ENCODE results near the gene CXCL17.
"Not testable (repeated sequence)": the region's sequence is repeated elsewhere in the genome, so short reads cannot be mapped to it uniquely, and the experiment has no call there.

Gene CXCL17

DNA sequence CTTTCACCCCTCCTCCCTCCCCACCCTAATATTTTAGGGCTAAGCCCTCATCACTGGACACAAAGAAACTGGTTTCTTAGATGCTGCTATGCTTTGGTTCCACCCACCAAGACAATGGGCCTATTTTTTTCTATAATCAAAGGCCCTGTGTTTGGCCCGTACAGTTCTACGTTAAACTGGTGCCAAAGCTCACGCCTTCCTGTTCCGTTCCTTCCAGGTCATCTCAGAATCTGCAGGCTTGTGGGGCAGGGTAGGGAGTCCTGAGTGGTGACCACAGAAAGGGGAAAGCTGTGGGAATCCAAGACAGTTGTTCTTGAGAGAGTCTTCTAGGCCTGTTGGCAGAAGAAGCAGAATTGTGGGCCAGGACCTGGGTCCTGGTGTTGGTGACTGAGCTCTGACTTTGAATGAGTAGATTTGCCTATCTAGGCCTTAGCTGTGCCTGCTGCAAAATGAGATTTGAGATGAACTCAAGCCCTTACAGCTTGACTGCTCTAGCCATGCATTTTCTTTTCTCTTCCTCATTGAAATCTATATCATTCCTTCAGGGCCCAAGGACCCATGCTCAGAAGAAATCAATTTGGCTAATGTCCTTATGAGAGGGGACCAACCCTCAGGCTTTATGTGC lies 19.1 kb upstream of the CXCL17 start:
- Histone ChIP-seq H3K27me3 (ENCODE audit: control insufficient read depth, insufficient read depth, low read length) (no peaks in the 10 kb centered on the region), H3K4me1 (ENCODE audit: control insufficient read depth, insufficient read depth, low read length) (peaks cover 8% of the 10 kb centered on the region; the same call in 1 of the 2 replicates), H3K4me3 (ENCODE audit: low read depth, low read length) (no peak overlapping the region), H3K9me3 (ENCODE audit: control insufficient read depth, insufficient read depth, low read length) (no peaks in the 10 kb centered on the region), H3K36me3 (ENCODE audit: control insufficient read depth, insufficient read depth, low read length) (no peaks in the 10 kb centered on the region), H3K9ac (ENCODE audit: low read depth, low read length) (no peak overlapping the region), H3K27ac (ENCODE audit: low read depth, low read length) (no peak overlapping the region)

DNA sequence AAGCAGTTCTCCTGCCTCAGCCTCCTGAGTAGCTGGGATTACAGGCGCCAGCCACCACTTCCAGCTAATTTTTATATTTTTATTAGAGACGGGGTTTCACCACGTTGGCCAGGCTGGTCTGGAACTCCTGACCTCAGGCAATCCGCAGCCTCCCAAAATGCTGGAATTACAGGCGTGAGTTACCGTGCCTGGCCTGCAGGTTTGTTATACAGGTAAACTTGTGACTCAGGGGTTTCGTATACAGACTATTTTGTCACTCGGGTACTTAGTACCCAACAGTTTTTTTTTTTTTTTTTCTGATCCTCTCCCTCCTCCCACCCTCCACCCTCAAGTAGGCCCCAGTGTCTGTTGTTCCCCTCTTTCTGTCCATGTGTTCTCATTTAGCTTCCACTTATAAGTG lies 18.5 kb upstream of the CXCL17 start:
- H3K4me3 ChIP-seq (ENCODE audit: low read depth, low read length); H3K36me3 ChIP-seq (ENCODE audit: control insufficient read depth, insufficient read depth, low read length); H3K4me1 ChIP-seq (ENCODE audit: control insufficient read depth, insufficient read depth, low read length); H3K27me3 ChIP-seq (ENCODE audit: control insufficient read depth, insufficient read depth, low read length); H3K9me3 ChIP-seq (ENCODE audit: control insufficient read depth, insufficient read depth, low read length); H3K27ac ChIP-seq (ENCODE audit: low read depth, low read length); H3K9ac ChIP-seq (ENCODE audit: low read depth, low read length): not testable (repeated sequence)

DNA sequence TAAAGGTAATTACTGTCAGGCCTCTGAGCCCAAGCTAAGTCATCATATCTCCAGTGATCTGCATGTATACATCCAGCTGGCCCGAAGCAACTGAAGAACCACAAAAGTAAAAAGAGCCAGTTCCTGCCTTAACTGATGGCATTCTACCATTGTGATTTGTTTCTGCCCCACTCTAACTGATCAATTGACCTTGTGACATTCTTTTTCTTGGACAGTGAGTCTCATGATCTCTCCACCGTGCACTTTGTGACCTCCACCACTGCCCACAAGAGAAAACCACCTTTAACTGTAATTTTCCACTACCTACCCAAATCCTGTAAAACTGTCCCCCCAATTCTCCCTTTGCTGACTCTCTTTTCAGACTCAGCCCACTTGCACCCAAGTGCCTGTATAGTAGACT lies 17.2 kb upstream of the CXCL17 start:
- Histone ChIP-seq H3K27ac (ENCODE audit: low read depth, low read length) (no peak overlapping the region), H3K36me3 (ENCODE audit: control insufficient read depth, insufficient read depth, low read length) (no peaks in the 10 kb centered on the region), H3K27me3 (ENCODE audit: control insufficient read depth, insufficient read depth, low read length) (no peaks in the 10 kb centered on the region), H3K4me3 (ENCODE audit: low read depth, low read length) (no peak overlapping the region), H3K9ac (ENCODE audit: low read depth, low read length) (no peak overlapping the region), H3K9me3 (ENCODE audit: control insufficient read depth, insufficient read depth, low read length) (no peaks in the 10 kb centered on the region), H3K4me1 (ENCODE audit: control insufficient read depth, insufficient read depth, low read length) (peaks cover 18% of the 10 kb centered on the region; the same call in 1 of the 2 replicates)

DNA sequence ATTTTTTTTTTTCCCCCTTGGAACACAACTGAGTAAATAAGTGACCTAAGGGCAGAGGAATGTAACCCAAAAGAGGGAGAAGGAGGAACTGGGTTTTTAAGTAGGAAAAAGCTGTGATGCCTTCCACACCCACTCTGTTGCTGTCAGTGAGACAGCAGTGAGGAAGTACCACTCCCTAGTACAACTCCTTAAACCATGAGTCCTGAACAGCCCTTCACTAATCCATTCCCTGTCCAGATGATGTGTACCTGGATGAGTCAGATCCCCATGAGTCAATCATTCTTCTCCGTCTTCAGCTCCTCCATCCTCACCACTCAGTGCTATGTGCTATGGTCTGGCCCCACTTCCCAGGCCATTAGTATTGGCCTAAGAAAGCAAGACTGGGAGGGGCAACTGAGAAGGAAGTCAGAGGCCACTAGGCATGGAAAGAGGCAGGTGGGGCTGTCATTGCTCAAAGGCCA lies 12.9 kb upstream of the CXCL17 start:
- no peaks in the 10 kb centered on the region for H3K27me3 ChIP-seq (ENCODE audit: control insufficient read depth, insufficient read depth, low read length)
- no peaks in the 10 kb centered on the region for H3K36me3 ChIP-seq (ENCODE audit: control insufficient read depth, insufficient read depth, low read length)
- H3K4me3 ChIP-seq (ENCODE audit: low read depth, low read length), result no peak overlapping the region
- H3K4me1 ChIP-seq (ENCODE audit: control insufficient read depth, insufficient read depth, low read length), result peaks cover 31% of the 10 kb centered on the region
- no peak overlapping the region for H3K9ac ChIP-seq (ENCODE audit: low read depth, low read length)
- H3K9me3 ChIP-seq (ENCODE audit: control insufficient read depth, insufficient read depth, low read length), result no peaks in the 10 kb centered on the region
- H3K27ac ChIP-seq (ENCODE audit: low read depth, low read length), result no peak overlapping the region

DNA sequence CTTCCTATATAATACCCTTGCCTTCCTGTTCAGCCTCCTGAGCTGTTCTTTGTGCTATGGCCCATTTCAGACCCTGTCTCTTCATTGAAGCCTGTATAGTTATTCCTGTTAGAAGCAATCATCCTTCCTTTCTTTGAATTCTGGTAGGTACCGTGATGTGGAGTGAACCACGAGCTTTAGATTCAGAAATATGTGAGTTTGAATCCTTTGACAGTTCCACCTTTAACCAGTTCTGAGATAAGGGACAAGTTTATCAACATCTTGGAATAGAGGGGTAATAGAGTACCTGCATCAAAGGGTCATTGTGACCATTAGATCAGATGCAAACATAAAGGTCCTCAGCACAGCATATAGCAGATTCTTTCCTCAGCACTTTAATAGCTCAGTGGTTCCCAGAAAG lies 12.3 kb upstream of the CXCL17 start:
- no peak overlapping the region for H3K9ac ChIP-seq (ENCODE audit: low read depth, low read length)
- H3K27ac ChIP-seq (ENCODE audit: low read depth, low read length), result no peak overlapping the region
- no peak overlapping the region for H3K4me3 ChIP-seq (ENCODE audit: low read depth, low read length)

DNA sequence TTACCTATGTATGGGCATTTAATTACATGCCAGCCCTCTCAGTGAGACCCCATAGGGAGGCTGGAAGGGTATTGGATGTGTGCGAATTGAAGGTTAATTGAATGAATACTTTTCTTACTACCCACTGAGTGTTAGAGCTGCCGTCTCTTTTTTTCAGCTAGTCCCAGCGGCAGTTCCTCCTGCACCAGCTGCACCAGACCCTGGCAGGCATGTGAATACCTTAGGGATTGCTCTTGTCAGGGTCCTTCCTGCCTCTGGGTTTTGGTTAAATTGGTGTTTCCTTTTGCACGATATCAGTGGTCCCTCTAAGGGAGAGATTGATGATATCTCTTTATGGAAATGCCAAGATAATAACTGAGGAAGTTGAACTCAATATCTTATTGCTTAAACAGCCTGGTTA lies 9.8 kb upstream of the CXCL17 start:
- H3K4me1 ChIP-seq (ENCODE audit: control insufficient read depth, insufficient read depth, low read length), result peaks cover 31% of the 10 kb centered on the region
- no peaks in the 10 kb centered on the region for H3K36me3 ChIP-seq (ENCODE audit: control insufficient read depth, insufficient read depth, low read length)
- H3K27me3 ChIP-seq (ENCODE audit: control insufficient read depth, insufficient read depth, low read length), result no peaks in the 10 kb centered on the region
- no peak overlapping the region for H3K27ac ChIP-seq (ENCODE audit: low read depth, low read length)
- no peak overlapping the region for H3K4me3 ChIP-seq (ENCODE audit: low read depth, low read length)
- no peak overlapping the region for H3K9ac ChIP-seq (ENCODE audit: low read depth, low read length)
- no peaks in the 10 kb centered on the region for H3K9me3 ChIP-seq (ENCODE audit: control insufficient read depth, insufficient read depth, low read length)

More for the DNA sequence above, 12.3 kb upstream of the CXCL17 start:
- H3K36me3 ChIP-seq (ENCODE audit: control insufficient read depth, insufficient read depth, low read length), result no peaks in the 10 kb centered on the region
- no peaks in the 10 kb centered on the region for H3K27me3 ChIP-seq (ENCODE audit: control insufficient read depth, insufficient read depth, low read length)
- H3K4me1 ChIP-seq (ENCODE audit: control insufficient read depth, insufficient read depth, low read length), result peaks cover 29% of the 10 kb centered on the region
- H3K9me3 ChIP-seq (ENCODE audit: control insufficient read depth, insufficient read depth, low read length), result no peaks in the 10 kb centered on the region

DNA sequence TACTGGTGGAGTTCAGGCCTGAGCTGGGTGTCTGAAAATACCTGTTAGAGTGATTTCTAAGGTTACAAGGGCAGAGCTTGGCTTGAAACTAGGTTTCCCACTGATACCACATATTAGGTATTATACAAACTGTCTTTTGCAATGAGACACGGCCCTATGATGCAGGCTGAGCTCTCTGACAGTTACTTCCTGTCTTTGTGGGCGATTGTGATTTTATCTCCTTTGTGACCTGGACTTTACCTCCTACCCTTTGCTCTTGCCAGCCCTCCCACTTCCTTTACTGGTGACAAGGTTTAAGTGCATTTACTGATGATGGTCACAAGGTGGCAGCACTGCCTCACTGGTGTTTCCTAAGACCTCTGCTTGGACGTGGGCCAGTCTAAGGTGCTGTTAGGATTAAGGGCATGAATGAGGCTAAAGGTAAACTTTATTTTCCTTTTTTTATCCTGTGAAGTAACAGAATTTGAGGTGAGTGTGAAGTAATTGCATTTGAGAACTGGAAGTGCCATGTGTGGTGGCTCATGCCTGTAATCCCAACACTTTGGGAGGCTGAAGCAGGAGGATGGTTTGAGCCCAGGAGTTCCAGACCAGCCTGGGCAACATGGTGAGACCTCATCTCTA lies 7.7 kb upstream of the CXCL17 start:
- no peak overlapping the region for H3K9ac ChIP-seq (ENCODE audit: low read depth, low read length)
- H3K4me1 ChIP-seq (ENCODE audit: control insufficient read depth, insufficient read depth, low read length), result peaks cover 21% of the 10 kb centered on the region
- H3K9me3 ChIP-seq (ENCODE audit: control insufficient read depth, insufficient read depth, low read length), result no peaks in the 10 kb centered on the region
- no peak overlapping the region for H3K27ac ChIP-seq (ENCODE audit: low read depth, low read length)
- H3K36me3 ChIP-seq (ENCODE audit: control insufficient read depth, insufficient read depth, low read length), result no peaks in the 10 kb centered on the region
- H3K4me3 ChIP-seq (ENCODE audit: low read depth, low read length), result no peak overlapping the region
- no peaks in the 10 kb centered on the region for H3K27me3 ChIP-seq (ENCODE audit: control insufficient read depth, insufficient read depth, low read length)

DNA sequence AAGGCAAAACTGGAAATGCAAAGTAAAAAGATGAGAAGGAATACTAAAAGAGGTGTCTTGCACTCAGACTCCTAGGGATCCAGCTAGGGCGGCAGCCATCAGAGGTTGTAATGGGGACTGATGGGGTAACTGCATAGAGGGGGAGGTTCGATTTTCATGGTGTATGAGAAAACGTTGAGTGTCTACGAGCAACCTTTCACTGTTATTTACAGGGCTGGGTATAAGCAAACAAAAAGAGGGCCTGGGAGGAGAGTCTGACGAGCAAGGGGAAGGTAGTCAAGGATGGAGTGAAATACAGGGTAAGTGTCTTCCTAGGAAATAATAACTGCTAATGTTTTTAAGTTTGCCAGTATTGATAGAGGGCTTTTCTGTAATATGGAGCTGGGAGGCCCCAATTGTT lies 5.6 kb upstream of the CXCL17 start:
- not testable (repeated sequence) for H3K36me3 ChIP-seq (ENCODE audit: control insufficient read depth, insufficient read depth, low read length); H3K4me3 ChIP-seq (ENCODE audit: low read depth, low read length); H3K27me3 ChIP-seq (ENCODE audit: control insufficient read depth, insufficient read depth, low read length); H3K27ac ChIP-seq (ENCODE audit: low read depth, low read length); H3K9ac ChIP-seq (ENCODE audit: low read depth, low read length); H3K9me3 ChIP-seq (ENCODE audit: control insufficient read depth, insufficient read depth, low read length)
- H3K4me1 ChIP-seq (ENCODE audit: control insufficient read depth, insufficient read depth, low read length), result peaks cover 17% of the 10 kb centered on the region

DNA sequence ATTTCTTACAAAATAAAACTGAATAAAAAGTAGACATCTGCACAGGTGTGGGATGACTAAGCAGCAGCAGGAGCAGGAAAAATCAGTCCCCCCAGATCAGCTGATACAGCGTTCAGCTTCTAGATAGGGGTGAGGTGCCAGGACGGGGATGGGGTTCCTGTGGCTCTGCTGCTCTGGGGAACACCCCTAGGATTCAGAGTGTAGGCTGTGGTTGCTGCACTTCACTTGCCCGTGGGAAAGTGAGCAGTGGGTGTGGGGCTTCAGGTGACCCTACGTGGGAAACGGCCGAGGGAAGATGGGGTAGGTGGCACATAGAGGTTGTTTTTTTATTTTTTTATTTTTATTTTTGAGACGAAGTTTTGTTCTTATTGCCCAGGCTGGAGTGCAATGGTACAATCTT lies 3.2 kb upstream of the CXCL17 start:
- H3K9me3 ChIP-seq (ENCODE audit: control insufficient read depth, insufficient read depth, low read length), result no peaks in the 10 kb centered on the region
- H3K27me3 ChIP-seq (ENCODE audit: control insufficient read depth, insufficient read depth, low read length), result peaks cover 9% of the 10 kb centered on the region
- no peak overlapping the region for H3K27ac ChIP-seq (ENCODE audit: low read depth, low read length)
- H3K9ac ChIP-seq (ENCODE audit: low read depth, low read length), result no peak overlapping the region
- H3K36me3 ChIP-seq (ENCODE audit: control insufficient read depth, insufficient read depth, low read length), result no peaks in the 10 kb centered on the region
- H3K4me3 ChIP-seq (ENCODE audit: low read depth, low read length), result no peak overlapping the region
- H3K4me1 ChIP-seq (ENCODE audit: control insufficient read depth, insufficient read depth, low read length), result peaks cover 9% of the 10 kb centered on the region

DNA sequence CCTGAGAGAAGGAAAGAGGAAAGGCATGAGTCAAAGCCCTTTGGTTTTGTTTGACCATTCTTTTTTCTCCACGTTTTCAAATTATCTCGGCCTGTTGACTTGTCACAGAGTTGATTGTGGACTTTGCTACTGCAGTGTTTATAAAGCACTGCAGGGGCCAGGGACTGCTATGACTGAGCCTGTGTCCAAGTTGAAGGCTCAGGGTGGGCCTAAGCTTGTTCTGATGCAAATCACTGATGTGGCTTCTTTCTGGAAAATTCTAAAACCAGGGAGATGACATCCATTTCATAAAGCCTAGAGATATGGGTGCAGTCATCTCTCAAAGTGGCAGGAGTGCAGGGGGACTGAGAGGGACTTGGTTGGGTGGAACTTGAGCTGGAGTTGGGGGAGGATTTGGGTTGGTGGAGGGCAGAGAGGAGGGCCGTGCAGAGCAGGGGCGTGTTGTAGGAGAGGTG lies 1.2 kb upstream of the CXCL17 start:
- no peaks in the 10 kb centered on the region for H3K36me3 ChIP-seq (ENCODE audit: control insufficient read depth, insufficient read depth, low read length)
- no peak overlapping the region for H3K27ac ChIP-seq (ENCODE audit: low read depth, low read length)
- H3K4me3 ChIP-seq (ENCODE audit: low read depth, low read length), result no peak overlapping the region
- H3K9ac ChIP-seq (ENCODE audit: low read depth, low read length), result no peak overlapping the region
- peaks cover 5% of the 10 kb centered on the region; the same call in 1 of the 2 replicates for H3K4me1 ChIP-seq (ENCODE audit: control insufficient read depth, insufficient read depth, low read length)
- peaks cover 14% of the 10 kb centered on the region for H3K27me3 ChIP-seq (ENCODE audit: control insufficient read depth, insufficient read depth, low read length)
- no peaks in the 10 kb centered on the region for H3K9me3 ChIP-seq (ENCODE audit: control insufficient read depth, insufficient read depth, low read length)

DNA sequence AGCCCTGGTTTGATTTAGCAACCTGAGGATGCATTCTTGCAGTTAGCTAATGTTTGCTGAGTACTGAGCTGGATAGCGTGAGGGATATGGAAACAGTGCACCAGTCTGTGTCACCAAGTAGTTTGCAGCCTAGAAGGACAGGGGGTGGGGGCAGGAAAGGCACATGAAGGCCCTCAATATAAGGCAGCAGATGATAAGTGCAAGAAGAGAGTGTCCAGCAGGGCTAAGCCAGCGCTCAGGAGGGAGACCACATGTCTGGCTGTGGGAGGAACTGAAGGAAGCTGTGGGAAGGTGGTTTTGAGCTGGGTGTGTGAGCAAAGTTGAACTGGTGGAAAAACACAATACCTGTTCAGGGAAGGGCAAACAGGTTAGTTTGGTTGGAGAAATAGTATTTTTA lies 1.7 kb downstream of the CXCL17 start:
- Histone ChIP-seq H3K4me1 (ENCODE audit: control insufficient read depth, insufficient read depth, low read length) (peaks cover 5% of the 10 kb centered on the region; the same call in 1 of the 2 replicates), H3K27me3 (ENCODE audit: control insufficient read depth, insufficient read depth, low read length) (peaks cover 18% of the 10 kb centered on the region), H3K36me3 (ENCODE audit: control insufficient read depth, insufficient read depth, low read length) (no peaks in the 10 kb centered on the region), H3K4me3 (ENCODE audit: low read depth, low read length) (no peak overlapping the region), H3K9ac (ENCODE audit: low read depth, low read length) (no peak overlapping the region), H3K27ac (ENCODE audit: low read depth, low read length) (no peak overlapping the region), H3K9me3 (ENCODE audit: control insufficient read depth, insufficient read depth, low read length) (no peaks in the 10 kb centered on the region)

All from HUES48 (cell line).